GM21528 (cell line): ENCODE results near the gene MAD2L2.

Experiments used
- ATAC-seq: cut with Tn5 transposase; IDR thresholded peaks from one replicate; pipeline ENCODE4 v1.9.1; 2021; ENCODE audit warnings: mild to moderate bottlenecking, moderate library complexity; ENCODE audit not compliant: unreplicated experiment, low FRiP score

The MAD2L2 gene

GRCh38 chr1:11681071-11681771 is at the start of gene MAD2L2:
Gene MAD2L2 (minus strand): TSS chr1:11681148. CDS start chr1:11680601, 547 bp downstream.
- peak; percentile 78 for ATAC-seq

DNA sequence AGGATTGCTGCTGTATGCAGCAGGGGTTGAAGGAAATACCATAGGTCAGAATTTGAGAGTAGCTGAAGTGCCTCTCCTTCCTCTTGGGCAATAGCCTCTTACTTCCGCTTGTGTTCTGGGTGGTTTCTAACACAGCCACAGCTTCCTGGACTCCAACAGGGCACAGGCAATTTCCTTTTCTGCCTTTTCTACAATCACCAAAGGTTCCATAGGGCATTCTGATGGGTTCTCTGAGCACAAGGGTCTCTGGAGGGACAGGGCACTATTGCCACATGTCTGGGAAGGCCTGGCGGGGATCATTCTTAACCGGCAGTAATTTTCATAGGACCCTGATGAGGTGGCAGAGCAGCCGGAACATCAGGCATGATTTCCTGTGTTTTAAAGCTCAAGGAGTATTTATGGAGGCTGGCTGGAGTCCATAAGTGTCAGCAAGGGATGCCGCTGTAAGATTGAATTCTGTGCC is 49.5 kb upstream of the MAD2L2 start:
- no peak for ATAC-seq

DNA sequence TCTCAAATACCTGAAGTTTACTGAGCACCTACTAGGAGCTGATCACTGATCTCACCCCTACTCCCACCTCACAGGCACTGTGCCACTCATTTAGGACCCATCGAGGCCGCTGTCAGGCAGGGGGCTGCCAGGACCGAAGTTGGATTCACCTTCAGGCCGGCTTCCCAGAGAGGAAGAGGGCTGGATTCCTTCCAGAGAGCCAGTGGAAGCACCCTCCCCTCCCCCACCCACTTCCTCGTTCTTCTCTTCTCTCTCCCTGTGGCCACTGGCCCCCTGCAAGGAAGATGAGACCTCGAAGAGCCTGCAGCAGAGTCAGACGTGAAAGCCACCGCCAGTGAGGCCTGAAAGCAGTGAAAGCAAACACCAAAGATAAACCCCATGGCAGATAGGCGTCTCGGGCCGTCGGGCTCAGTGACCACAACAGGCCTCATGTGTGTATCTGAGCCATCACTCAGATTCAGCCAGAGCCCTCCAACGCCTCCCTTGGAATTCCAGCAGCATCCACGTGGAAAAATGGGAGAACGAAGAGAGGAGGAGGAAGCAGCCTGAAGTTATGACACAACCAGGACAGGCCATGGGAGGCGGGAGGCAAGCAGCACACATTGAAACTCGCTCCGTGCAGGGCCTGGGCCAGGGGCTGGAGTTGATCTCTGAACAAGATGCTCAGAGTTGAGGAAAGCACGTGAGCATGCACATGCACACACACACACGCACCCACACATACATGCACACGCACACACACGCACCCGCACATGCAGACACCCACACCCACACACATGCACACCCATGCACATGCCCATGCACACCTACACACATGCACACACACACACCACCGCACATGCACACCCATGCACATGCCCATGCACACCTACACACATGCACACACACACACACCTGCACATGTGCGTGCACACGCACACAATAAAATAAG is 48.8 kb upstream of the MAD2L2 start:
- ATAC-seq = no peak

- ATAC-seq = no peak
These were observed 48.2 kb upstream of the MAD2L2 start for GRCh38 chr1:11729155-11729497.

DNA sequence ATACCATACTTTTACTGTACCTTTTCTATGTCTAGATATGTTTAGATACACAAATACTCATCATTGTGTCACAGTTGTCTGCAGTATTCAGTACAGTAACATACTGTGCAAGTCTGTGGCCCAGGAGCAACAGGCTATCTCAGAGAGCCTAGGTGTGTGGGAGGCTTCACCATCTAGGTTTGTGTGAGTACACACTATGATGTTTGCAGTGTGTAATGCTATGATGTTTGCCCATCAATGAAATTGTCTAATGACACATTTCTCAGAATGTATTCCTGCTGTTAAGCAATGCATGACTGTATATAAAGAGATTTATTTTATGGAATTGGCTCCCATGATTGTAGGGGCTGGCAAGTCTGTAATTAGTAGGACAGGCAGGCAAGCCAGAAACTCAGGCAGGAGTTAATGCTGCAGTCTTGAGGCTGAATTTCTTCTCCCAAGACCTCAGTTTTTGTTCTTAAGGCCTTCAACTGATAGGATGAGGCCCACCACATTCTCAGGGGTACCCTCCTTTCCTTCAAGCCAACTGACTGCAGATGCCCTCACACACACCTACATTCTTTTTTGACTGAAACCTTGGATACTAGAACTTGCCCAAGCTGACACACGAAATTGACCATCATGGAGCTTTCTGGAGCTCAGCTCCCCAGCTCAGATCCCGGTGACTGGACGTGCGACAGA is 47.3 kb upstream of the MAD2L2 start:
- ATAC-seq = no peak

- no peak for ATAC-seq
These were observed 46.2 kb upstream of the MAD2L2 start for GRCh38 chr1:11727119-11727518.

GRCh38 chr1:11725616-11726015 is 44.7 kb upstream of the MAD2L2 start:
- no peak for ATAC-seq

- no peak for ATAC-seq
These were observed 41.6 kb upstream of the MAD2L2 start for GRCh38 chr1:11722538-11722937.

DNA sequence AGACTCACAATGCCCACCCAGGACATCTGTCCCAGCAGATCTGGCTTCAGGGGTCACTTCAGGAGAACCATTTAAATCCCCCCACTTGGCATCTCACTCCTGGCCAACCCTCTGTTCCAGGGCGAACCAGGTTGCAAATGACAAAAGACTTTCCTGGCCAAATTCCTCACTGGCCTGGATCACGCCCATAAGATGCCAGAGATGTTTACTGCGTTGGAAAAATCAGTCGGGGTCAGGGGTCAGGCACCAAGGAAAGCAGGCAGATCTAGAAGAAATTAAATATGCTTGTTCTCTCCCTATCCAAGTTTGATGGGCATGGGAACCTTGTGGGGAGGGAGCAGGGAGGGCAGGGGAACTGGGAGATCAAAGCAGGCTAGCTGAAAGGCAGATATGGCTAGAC is 40.4 kb upstream of the MAD2L2 start:
- ATAC-seq = no peak

DNA sequence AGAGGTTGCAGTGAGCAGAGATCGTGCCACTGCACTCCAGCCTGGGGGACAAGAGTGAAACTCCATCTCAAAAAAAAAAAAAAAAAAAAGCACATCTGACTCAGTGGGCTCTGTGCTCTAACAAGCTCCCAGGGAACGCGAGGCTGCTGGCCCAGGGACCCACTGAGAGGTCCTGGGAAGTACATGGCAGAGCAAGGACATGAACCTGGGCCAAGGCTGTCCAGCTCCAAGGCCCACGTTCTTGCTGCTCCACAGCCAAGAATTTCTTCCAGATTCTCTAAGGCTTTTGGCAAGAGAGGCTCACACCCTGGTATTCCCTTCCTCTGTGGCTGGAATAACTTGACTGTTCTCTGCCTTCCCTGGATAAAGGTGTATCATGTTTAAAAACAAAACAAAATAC is 39.6 kb upstream of the MAD2L2 start:
- no peak for ATAC-seq

DNA sequence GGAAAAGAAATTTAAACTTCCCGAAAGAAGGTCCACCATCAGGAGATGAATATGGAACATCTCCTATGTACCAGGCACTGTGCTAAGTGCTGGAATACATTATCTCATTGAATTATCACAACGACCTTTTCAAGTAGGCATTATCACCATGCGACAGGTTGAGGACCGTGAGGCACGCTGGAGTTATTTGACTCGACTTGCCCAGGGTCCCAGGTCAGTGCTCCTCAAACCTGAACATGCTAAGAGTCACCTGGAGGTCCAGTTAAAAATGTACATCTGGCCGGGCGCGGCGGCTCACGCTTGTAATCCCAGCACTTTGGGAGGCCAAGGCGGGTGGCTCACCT is 39.1 kb upstream of the MAD2L2 start:
- no peak for ATAC-seq

DNA sequence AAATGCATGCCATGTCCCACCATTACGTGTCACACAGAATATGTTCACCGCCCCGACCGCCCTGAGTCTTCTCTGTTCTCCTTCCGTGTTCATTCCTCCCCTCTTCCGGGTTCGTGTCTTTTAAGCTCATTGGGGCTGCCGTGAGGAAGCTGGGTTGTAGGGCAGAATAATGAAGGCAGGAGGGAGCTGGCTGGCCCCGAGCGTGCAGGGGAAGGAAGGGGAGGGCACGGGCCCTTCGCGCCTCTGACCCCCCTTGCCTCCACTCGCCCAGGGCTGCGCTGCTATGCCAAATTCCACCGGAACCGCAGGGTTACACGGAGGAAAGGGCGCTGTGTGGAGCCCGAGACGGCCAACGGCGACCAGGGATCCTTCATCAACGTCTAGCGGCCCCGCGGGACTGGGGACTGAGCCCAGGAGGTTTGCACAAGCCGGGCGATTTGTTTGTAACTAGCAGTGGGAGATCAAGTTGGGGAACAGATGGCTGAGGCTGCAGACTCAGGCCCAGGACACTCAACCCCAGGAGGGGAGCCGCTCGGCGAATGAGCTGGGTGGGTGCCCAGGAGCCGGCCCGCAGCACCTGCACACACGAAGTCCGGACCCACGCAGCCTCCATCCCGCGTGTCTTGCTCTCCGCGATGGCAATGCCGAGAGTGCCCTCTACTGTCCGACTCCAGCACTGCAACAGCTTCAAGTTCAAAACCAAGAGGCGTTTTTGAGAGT is 38.5 kb upstream of the MAD2L2 start:
- ATAC-seq = peak; percentile 62

- no peak for ATAC-seq
These were observed 34.1 kb upstream of the MAD2L2 start for GRCh38 chr1:11714831-11715575.

- no peak for ATAC-seq
These were observed 32.1 kb upstream of the MAD2L2 start for GRCh38 chr1:11713095-11713494.

- no peak for ATAC-seq
These were observed 31.3 kb upstream of the MAD2L2 start for GRCh38 chr1:11712285-11712684.

- ATAC-seq = no peak
These were observed 30.5 kb upstream of the MAD2L2 start for GRCh38 chr1:11711490-11711889.

GRCh38 chr1:11708554-11709350 is 27.8 kb upstream of the MAD2L2 start:
- no peak for ATAC-seq

DNA sequence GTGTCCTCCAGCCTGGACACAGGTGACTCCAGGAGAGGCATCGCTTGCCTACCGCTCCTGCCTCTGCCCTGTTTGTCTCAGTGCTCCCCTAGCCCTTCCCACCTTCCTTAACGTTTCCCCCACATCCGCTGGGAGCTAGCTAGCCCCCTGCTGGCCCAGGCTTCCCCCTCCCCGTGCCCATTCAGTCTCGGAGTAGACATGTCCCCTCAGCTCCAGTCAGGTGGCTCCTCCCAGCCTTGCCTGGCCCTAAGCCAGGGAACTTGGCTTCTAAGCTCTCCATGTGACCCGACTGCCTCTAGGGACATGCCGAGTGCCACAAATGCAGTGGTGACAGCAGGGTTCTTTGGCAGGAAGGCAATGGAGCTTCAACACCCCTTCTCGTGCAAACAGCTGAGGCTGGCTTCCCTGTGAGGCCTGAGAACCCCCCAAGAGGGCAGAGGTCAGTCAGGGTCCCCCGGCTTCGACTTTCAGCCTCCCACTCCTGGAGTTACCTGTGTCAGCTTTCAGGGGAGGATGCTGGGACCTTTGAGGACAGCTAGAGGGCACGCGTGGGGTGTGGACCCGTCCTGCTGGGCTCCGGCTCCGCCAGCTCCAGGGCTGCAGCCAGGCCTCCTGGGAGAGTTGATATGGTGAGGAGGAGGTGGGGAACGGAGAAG is 26.8 kb upstream of the MAD2L2 start:
- no peak for ATAC-seq

GRCh38 chr1:11706292-11706691 is 25.3 kb upstream of the MAD2L2 start:
- ATAC-seq = no peak
